HG02610 (cell line): ENCODE measurements around the gene TBX6.
A peak's percentile ranks its signal among the peaks of the same experiment; 100 is the strongest.
"Not testable (repeated sequence)": the region's sequence is repeated elsewhere in the genome, so short reads cannot be mapped to it uniquely, and the experiment has no call there.

Experiments used
- ATAC-seq: cut with Tn5 transposase; IDR thresholded peaks from one replicate; pipeline ENCODE4 v1.9.1; 2021; ENCODE audit warnings: mild to moderate bottlenecking, moderate library complexity; ENCODE audit not compliant: unreplicated experiment

TBX6 gene

GRCh38 chr16:30066761-30067583, 24.8 kb downstream of the TBX6 start:
- no peak for ATAC-seq

- ATAC-seq = no peak
Measured at GRCh38 chr16:30065943-30066760, 25.6 kb downstream of the TBX6 start.

- ATAC-seq = peak; percentile 83
Measured at GRCh38 chr16:30065102-30065942, 26.4 kb downstream of the TBX6 start, which contains the start of gene ALDOA. Gene ALDOA (plus strand): TSS chr16:30065760. CDS start chr16:30066898, 1,138 bp downstream.

GRCh38 chr16:30064729-30065101, 27.0 kb downstream of the TBX6 start:
- peak; percentile 2 for ATAC-seq

- ATAC-seq = peak; percentile 27
Measured at GRCh38 chr16:30063893-30064728, 27.6 kb downstream of the TBX6 start.

- ATAC-seq = no peak
Measured at GRCh38 chr16:30063278-30063892, 28.3 kb downstream of the TBX6 start.

- ATAC-seq = no peak
Measured at GRCh38 chr16:30060836-30061554, 30.7 kb downstream of the TBX6 start.

- no peak for ATAC-seq
Measured at GRCh38 chr16:30060346-30060745, 31.4 kb downstream of the TBX6 start.

GRCh38 chr16:30054959-30055553, 36.7 kb downstream of the TBX6 start:
- no peak for ATAC-seq

GRCh38 chr16:30054451-30054850, 37.3 kb downstream of the TBX6 start:
- no peak for ATAC-seq

GRCh38 chr16:30053376-30054015, 38.2 kb downstream of the TBX6 start:
- ATAC-seq = peak; percentile 20

GRCh38 chr16:30052671-30053372, 38.9 kb downstream of the TBX6 start:
- peak; percentile 61 for ATAC-seq

GRCh38 chr16:30051518-30051917, 40.2 kb downstream of the TBX6 start:
- ATAC-seq = no peak

GRCh38 chr16:30049871-30050270, 41.9 kb downstream of the TBX6 start:
- ATAC-seq = no peak

GRCh38 chr16:30046588-30046987, 45.1 kb downstream of the TBX6 start:
- no peak for ATAC-seq

- no peak for ATAC-seq
Measured at GRCh38 chr16:30046178-30046577, 45.5 kb downstream of the TBX6 start.

- no peak for ATAC-seq
Measured at GRCh38 chr16:30041841-30042240, 49.9 kb downstream of the TBX6 start.

GRCh38 chr16:30040690-30041089, 51.0 kb downstream of the TBX6 start:
- ATAC-seq = not testable (repeated sequence)
